HepG2 (cell line): Measurements from ENCODE around the gene CPLX1. TPM values are rescaled to one million over a fixed set of nuclear protein-coding genes. Genes with fewer than 3 reads are reported as not detected.

Experiments
- KDM1A ChIP-seq: IDR thresholded peaks from 2 replicates; pipeline ENCODE4 v1.6.1; 2016; ENCODE audit warnings: missing compliant biosample characterization
- MXI1 ChIP-seq: IDR thresholded peaks from 3 replicates; pipeline ENCODE4 v1.6.1; 2012; ENCODE audit warnings: low read depth, low read length, inconsistent platforms, borderline replicate concordance
- NCOR1 ChIP-seq: fragments of 200-600 bp; sonication (generic); IDR thresholded peaks from 2 replicates; pipeline ENCODE4 v1.7.0; 2017; ENCODE audit warnings: antibody characterized with exemption, low read length, borderline replicate concordance
- RAD21 ChIP-seq: fragments of 450-650 bp; formaldehyde crosslinking; IDR thresholded peaks from 2 replicates; pipeline ENCODE4 v1.5.0; 2020; ENCODE audit warnings: mild to moderate bottlenecking
- ZNF205 ChIP-seq: IDR thresholded peaks from 2 replicates; pipeline ENCODE4 v1.6.1; 2018; ENCODE audit warnings: missing biosample characterization, missing genetic modification reagents
- ZNF788 ChIP-seq: sonication (generic); formaldehyde crosslinking; IDR thresholded peaks from 2 replicates; pipeline ENCODE4 v1.5.0; 2020; ENCODE audit warnings: mild to moderate bottlenecking, missing genetic modification reagents, borderline replicate concordance
- polyA plus RNA-seq, 8 experiments: library from polyadenylated mRNA; depleted of rRNA in 3 of 8; stranded (reverse) in 7 of 8; unstranded in 1 of 8; fragments of >200 nt; fragmentation: Illumina TruSeq in 4 of 8; extraction: Trizol in 4 of 8; gene quantifications; 2 replicates each; pipeline versions ENCODE4 v1.2.1 to v1.2.3, GENCODE V29; 2011 to 2016; ENCODE audit warnings: low read depth in 4 of 8, missing spikeins in 1 of 8, mixed read lengths in 1 of 8; ENCODE audit not compliant: insufficient read depth in 1 of 8
- total RNA-seq, 5 experiments: library from RNA; depleted of rRNA; stranded (reverse); fragments of >200 nt; fragmentation: Illumina TruSeq; extraction: Trizol; gene quantifications; 2 replicates each; pipeline ENCODE4 v1.2.3, GENCODE V29; 2016; ENCODE audit warnings: low read depth in 1 of 5
- TF ChIP-seq, protein P1 (sequence below): sonication (generic); formaldehyde crosslinking; IDR thresholded peaks from 2 replicates; pipeline ENCODE4 v1.5.1; 2020; ENCODE audit warnings: mild to moderate bottlenecking, missing genetic modification reagents, borderline replicate concordance
- TF ChIP-seq, protein P2 (sequence below): sonication (generic); formaldehyde crosslinking; IDR thresholded peaks from 2 replicates; pipeline ENCODE4 v1.4.0; 2020; ENCODE audit warnings: missing genetic modification reagents
- TF ChIP-seq, protein P3 (sequence below): IDR thresholded peaks from 2 replicates; pipeline ENCODE4 v1.6.1; 2016
- TF ChIP-seq, protein P4 (sequence below): sonication (generic); formaldehyde crosslinking; IDR thresholded peaks from 2 replicates; pipeline ENCODE4 v1.8.1; 2023; ENCODE audit warnings: mild to moderate bottlenecking, missing genetic modification reagents, borderline replicate concordance
- TF ChIP-seq, protein P5 (sequence below): IDR thresholded peaks from 2 replicates; pipeline ENCODE4 v1.4.0; 2020; ENCODE audit warnings: mild to moderate bottlenecking, missing genetic modification reagents
- TF ChIP-seq, protein P6 (sequence below): conservative IDR thresholded peaks from 2 replicates; pipeline ENCODE4 v1.6.1; 2018; ENCODE audit warnings: missing genetic modification reagents
- TF ChIP-seq, protein P7 (sequence below): sonication (generic); formaldehyde crosslinking; IDR thresholded peaks from 2 replicates; pipeline ENCODE4 v1.4.0; 2020; ENCODE audit warnings: missing genetic modification reagents

The CPLX1 gene
- total and polyA plus RNA-seq, 2 of the 13 experiments (the other 11 are each of a cell fraction or from before 2014, with no cell fraction given), result 0.18 TPM

DNA sequence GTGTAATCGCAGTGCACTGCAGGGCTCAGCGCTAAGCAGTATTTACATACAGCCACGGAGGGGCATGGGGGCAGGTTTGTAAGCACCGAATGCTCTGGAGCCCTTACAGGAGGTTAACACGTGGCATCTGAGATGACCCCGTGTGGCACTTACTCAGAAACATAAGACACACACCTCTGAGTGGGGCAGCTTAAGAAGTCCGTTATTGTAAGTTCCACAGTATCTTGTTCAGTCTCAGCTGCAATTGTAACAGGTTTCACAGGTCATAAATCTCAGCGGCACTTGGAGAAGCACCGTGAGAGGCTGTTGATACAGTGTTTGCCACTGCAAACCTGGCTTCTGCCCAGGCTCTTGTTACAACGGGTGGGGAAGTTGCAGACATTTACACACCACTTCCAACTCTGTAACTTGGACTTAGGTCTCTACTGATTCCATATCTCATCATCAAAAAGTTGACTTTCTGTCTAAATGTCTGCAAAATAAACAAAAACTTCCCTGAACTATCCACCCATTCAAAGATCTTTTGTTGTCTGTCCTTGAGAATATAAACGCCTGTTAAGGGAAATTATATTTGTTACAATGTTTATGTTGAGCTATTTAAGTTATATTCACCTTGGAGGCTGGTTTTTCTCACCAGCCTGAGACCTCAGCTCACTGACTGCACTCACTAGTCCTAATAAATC lies 10.3 kb downstream of the CPLX1 start (continued):
- TF ChIP-seq, protein P1, sequence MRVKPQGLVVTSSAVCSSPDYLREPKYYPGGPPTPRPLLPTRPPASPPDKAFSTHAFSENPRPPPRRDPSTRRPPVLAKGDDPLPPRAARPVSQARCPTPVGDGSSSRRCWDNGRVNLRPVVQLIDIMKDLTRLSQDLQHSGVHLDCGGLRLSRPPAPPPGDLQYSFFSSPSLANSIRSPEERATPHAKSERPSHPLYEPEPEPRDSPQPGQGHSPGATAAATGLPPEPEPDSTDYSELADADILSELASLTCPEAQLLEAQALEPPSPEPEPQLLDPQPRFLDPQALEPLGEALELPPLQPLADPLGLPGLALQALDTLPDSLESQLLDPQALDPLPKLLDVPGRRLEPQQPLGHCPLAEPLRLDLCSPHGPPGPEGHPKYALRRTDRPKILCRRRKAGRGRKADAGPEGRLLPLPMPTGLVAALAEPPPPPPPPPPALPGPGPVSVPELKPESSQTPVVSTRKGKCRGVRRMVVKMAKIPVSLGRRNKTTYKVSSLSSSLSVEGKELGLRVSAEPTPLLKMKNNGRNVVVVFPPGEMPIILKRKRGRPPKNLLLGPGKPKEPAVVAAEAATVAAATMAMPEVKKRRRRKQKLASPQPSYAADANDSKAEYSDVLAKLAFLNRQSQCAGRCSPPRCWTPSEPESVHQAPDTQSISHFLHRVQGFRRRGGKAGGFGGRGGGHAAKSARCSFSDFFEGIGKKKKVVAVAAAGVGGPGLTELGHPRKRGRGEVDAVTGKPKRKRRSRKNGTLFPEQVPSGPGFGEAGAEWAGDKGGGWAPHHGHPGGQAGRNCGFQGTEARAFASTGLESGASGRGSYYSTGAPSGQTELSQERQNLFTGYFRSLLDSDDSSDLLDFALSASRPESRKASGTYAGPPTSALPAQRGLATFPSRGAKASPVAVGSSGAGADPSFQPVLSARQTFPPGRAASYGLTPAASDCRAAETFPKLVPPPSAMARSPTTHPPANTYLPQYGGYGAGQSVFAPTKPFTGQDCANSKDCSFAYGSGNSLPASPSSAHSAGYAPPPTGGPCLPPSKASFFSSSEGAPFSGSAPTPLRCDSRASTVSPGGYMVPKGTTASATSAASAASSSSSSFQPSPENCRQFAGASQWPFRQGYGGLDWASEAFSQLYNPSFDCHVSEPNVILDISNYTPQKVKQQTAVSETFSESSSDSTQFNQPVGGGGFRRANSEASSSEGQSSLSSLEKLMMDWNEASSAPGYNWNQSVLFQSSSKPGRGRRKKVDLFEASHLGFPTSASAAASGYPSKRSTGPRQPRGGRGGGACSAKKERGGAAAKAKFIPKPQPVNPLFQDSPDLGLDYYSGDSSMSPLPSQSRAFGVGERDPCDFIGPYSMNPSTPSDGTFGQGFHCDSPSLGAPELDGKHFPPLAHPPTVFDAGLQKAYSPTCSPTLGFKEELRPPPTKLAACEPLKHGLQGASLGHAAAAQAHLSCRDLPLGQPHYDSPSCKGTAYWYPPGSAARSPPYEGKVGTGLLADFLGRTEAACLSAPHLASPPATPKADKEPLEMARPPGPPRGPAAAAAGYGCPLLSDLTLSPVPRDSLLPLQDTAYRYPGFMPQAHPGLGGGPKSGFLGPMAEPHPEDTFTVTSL (CRISPR knock-in tag), result peak; percentile 80; the same call in 1 of the 2 replicates
- peak; percentile 66; the same call in 1 of the 2 replicates for TF ChIP-seq NCOR1
- TF ChIP-seq, protein P2, sequence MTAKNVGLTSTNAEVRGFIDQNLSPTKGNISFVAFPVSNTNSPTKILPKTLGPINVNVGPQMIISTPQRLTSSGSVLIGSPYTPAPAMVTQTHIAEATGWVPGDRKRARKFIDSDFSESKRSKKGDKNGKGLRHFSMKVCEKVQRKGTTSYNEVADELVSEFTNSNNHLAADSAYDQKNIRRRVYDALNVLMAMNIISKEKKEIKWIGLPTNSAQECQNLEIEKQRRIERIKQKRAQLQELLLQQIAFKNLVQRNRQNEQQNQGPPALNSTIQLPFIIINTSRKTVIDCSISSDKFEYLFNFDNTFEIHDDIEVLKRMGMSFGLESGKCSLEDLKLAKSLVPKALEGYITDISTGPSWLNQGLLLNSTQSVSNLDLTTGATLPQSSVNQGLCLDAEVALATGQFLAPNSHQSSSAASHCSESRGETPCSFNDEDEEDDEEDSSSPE (CRISPR knock-in tag), result no peak
- TF ChIP-seq, protein P3, sequence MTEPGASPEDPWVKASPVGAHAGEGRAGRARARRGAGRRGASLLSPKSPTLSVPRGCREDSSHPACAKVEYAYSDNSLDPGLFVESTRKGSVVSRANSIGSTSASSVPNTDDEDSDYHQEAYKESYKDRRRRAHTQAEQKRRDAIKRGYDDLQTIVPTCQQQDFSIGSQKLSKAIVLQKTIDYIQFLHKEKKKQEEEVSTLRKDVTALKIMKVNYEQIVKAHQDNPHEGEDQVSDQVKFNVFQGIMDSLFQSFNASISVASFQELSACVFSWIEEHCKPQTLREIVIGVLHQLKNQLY (CRISPR knock-in tag), result no peak
- peak; percentile 70; the same call in 1 of the 2 replicates for TF ChIP-seq KDM1A (CRISPR knock-in tag)
- TF ChIP-seq, protein P4, sequence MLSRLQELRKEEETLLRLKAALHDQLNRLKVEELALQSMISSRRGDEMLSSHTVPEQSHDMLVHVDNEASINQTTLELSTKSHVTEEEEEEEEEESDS (CRISPR knock-in tag), result no peak
- peak; percentile 25; the same call in 1 of the 2 replicates for TF ChIP-seq ZNF788 (CRISPR knock-in tag)
- TF ChIP-seq RAD21, result no peak
- TF ChIP-seq MXI1, result peak; percentile 16; the same call in 1 of the 3 replicates
- TF ChIP-seq, protein P5, sequence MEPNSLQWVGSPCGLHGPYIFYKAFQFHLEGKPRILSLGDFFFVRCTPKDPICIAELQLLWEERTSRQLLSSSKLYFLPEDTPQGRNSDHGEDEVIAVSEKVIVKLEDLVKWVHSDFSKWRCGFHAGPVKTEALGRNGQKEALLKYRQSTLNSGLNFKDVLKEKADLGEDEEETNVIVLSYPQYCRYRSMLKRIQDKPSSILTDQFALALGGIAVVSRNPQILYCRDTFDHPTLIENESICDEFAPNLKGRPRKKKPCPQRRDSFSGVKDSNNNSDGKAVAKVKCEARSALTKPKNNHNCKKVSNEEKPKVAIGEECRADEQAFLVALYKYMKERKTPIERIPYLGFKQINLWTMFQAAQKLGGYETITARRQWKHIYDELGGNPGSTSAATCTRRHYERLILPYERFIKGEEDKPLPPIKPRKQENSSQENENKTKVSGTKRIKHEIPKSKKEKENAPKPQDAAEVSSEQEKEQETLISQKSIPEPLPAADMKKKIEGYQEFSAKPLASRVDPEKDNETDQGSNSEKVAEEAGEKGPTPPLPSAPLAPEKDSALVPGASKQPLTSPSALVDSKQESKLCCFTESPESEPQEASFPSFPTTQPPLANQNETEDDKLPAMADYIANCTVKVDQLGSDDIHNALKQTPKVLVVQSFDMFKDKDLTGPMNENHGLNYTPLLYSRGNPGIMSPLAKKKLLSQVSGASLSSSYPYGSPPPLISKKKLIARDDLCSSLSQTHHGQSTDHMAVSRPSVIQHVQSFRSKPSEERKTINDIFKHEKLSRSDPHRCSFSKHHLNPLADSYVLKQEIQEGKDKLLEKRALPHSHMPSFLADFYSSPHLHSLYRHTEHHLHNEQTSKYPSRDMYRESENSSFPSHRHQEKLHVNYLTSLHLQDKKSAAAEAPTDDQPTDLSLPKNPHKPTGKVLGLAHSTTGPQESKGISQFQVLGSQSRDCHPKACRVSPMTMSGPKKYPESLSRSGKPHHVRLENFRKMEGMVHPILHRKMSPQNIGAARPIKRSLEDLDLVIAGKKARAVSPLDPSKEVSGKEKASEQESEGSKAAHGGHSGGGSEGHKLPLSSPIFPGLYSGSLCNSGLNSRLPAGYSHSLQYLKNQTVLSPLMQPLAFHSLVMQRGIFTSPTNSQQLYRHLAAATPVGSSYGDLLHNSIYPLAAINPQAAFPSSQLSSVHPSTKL, result peak; percentile 87
- TF ChIP-seq, protein P6, sequence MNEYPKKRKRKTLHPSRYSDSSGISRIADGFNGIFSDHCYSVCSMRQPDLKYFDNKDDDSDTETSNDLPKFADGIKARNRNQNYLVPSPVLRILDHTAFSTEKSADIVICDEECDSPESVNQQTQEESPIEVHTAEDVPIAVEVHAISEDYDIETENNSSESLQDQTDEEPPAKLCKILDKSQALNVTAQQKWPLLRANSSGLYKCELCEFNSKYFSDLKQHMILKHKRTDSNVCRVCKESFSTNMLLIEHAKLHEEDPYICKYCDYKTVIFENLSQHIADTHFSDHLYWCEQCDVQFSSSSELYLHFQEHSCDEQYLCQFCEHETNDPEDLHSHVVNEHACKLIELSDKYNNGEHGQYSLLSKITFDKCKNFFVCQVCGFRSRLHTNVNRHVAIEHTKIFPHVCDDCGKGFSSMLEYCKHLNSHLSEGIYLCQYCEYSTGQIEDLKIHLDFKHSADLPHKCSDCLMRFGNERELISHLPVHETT (CRISPR knock-in tag), result 0 out of 2 replicates have a peak, but pooled peaks have one; percentile 34
- TF ChIP-seq ZNF205 (CRISPR knock-in tag), result peak; percentile 45; the same call in 1 of the 2 replicates
- TF ChIP-seq, protein P7, sequence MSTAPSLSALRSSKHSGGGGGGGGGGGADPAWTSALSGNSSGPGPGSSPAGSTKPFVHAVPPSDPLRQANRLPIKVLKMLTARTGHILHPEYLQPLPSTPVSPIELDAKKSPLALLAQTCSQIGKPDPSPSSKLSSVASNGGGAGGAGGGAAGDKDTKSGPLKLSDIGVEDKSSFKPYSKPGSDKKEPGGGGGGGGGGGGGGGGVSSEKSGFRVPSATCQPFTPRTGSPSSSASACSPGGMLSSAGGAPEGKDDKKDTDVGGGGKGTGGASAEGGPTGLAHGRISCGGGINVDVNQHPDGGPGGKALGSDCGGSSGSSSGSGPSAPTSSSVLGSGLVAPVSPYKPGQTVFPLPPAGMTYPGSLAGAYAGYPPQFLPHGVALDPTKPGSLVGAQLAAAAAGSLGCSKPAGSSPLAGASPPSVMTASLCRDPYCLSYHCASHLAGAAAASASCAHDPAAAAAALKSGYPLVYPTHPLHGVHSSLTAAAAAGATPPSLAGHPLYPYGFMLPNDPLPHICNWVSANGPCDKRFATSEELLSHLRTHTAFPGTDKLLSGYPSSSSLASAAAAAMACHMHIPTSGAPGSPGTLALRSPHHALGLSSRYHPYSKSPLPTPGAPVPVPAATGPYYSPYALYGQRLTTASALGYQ (CRISPR knock-in tag), result peak; percentile 85
